GM12878 (cell line): ENCODE data around the gene SCYL1. TPM values are rescaled to one million over a fixed set of nuclear protein-coding genes. Genes with fewer than 3 reads are reported as not detected.

ENCODE experiments used
- ATAC-seq: fragments of 200-7000 bp; cut with Tn5 transposase; 3 replicates; pipeline ENCODE4 v1.9.1; 2020; ENCODE audit warnings: mild to moderate bottlenecking, moderate library complexity
- BruUV-seq: library from RNA; stranded (reverse); fragments of 400-500 nt; replicated peaks from 2 replicates; lab custom pipeline; 2021; lab: Mats Ljungman, UMichigan
- CTCF ChIA-PET: fragments of 300-600 bp; sonication (Branson Sonifier 250); formaldehyde crosslinking; extraction: SDS; loops from one replicate; lab custom pipeline; 2021; ENCODE audit warnings: inconsistent platforms; lab: Yijun Ruan, JAX
- POLR2A ChIA-PET: fragments of 350-600 bp; formaldehyde crosslinking; extraction: SDS; loops from one replicate; lab custom pipeline; 2021; ENCODE audit warnings: inconsistent platforms; lab: Charles Lee
- RAD21 ChIA-PET: fragments of 300-600 bp; sonication (Branson Sonifier 250); formaldehyde crosslinking; loops from one replicate; lab custom pipeline; 2023; ENCODE audit warnings: antibody characterized with exemption; ENCODE audit not compliant: unreplicated experiment; lab: Charles Lee
- SMC1A ChIA-PET: fragments of 300-600 bp; sonication (Branson Sonifier 250); formaldehyde crosslinking; loops from one replicate; lab custom pipeline; 2023; ENCODE audit not compliant: unreplicated experiment, uncharacterized antibody; lab: Charles Lee
- DNase-seq: peaks from one replicate; pipeline ENCODE4 v3.0.0-alpha.2; 2011; ENCODE audit warnings: low read depth, low spot score
- FAIRE-seq: peaks from 3 replicates; lab custom pipeline; 2011; peaks lifted over from hg19 to GRCh38; lab: Jason Lieb, UNC
- H2AFZ ChIP-seq: 2 replicates; pipeline ENCODE4 v1.6.0; 2011; ENCODE audit warnings: low read depth, low read length, control low read depth; ENCODE audit not compliant: control insufficient read depth
- H3K27ac ChIP-seq: 2 replicates; pipeline ENCODE4 v1.5.1; 2011; ENCODE audit warnings: control low read depth; ENCODE audit not compliant: control insufficient read depth, insufficient read depth
- H3K27me3 ChIP-seq, 2 experiments: replicated peaks in 1 of 2; 2 replicates each; pipeline versions ENCODE4 v1.6.0 to v1.6.1; 2011; ENCODE audit warnings: low read length in 1 of 2; ENCODE audit not compliant: control insufficient read depth in 2 of 2, insufficient read depth in 2 of 2
- H3K36me3 ChIP-seq, 2 experiments: 2 replicates each; pipeline ENCODE4 v1.5.1; 2011; ENCODE audit warnings: low read length in 1 of 2; ENCODE audit not compliant: control insufficient read depth in 2 of 2, insufficient read depth in 2 of 2
- H3K4me1 ChIP-seq: 2 replicates; pipeline ENCODE4 v1.6.1; 2011; ENCODE audit warnings: mild to moderate bottlenecking, low read length, moderate library complexity, mixed read lengths; ENCODE audit not compliant: control insufficient read depth, insufficient read depth
- H3K4me2 ChIP-seq: 2 replicates; pipeline ENCODE4 v1.6.0; 2011; ENCODE audit warnings: control low read depth; ENCODE audit not compliant: control insufficient read depth, insufficient read depth
- H3K4me3 ChIP-seq: fragments of 200-600 bp; sonication (generic); 2 replicates; pipeline ENCODE4 v1.5.1; 2016
- H3K79me2 ChIP-seq: 2 replicates; pipeline ENCODE4 v1.6.0; 2011; ENCODE audit warnings: low read length; ENCODE audit not compliant: control insufficient read depth, insufficient read depth
- H3K9ac ChIP-seq: 2 replicates; pipeline ENCODE4 v1.8.0; 2011; ENCODE audit warnings: low read length, control low read depth, mixed read lengths; ENCODE audit not compliant: control insufficient read depth, insufficient read depth
- H3K9me3 ChIP-seq: replicated peaks from 3 replicates; pipeline ENCODE4 v1.5.1; 2011; ENCODE audit warnings: mild to moderate bottlenecking, low read length; ENCODE audit not compliant: control insufficient read depth, insufficient read depth
- H4K20me1 ChIP-seq: 2 replicates; pipeline ENCODE4 v1.6.0; 2011; ENCODE audit not compliant: control insufficient read depth, insufficient read depth
- CEBPB ChIP-seq, 2 experiments: fragments of 150-350 bp in 1 of 2; IDR thresholded peaks; 2 replicates each; pipeline ENCODE4 v1.6.1; 2012 to 2014; ENCODE audit warnings: low read depth in 2 of 2, low read length in 2 of 2, borderline replicate concordance in 1 of 2, inconsistent platforms in 1 of 2
- CEBPZ ChIP-seq: fragments of 150-350 bp; IDR thresholded peaks from 2 replicates; pipeline ENCODE4 v1.6.1; 2016; ENCODE audit warnings: low read depth, low read length
- CHD4 ChIP-seq: fragments of 200-600 bp; sonication (generic); IDR thresholded peaks from 2 replicates; pipeline ENCODE4 v1.6.1; 2016; ENCODE audit warnings: mild to moderate bottlenecking
- KDM1A ChIP-seq: fragments of 200-600 bp; sonication (generic); IDR thresholded peaks from 2 replicates; pipeline ENCODE4 v1.6.1; 2016; ENCODE audit warnings: borderline replicate concordance
- MLLT1 ChIP-seq: fragments of 450-650 bp; IDR thresholded peaks from 2 replicates; pipeline ENCODE4 v1.6.1; 2016; ENCODE audit warnings: mild to moderate bottlenecking
- NBN ChIP-seq: fragments of 450-650 bp; IDR thresholded peaks from 2 replicates; pipeline ENCODE4 v1.6.1; 2016
- NFXL1 ChIP-seq: fragments of 450-650 bp; IDR thresholded peaks from 2 replicates; pipeline ENCODE4 v1.6.1; 2017; ENCODE audit warnings: antibody characterized with exemption, mild to moderate bottlenecking, borderline replicate concordance
- WGBS: methylation state at CpG from one replicate; pipeline ENCODE4 v1.1.6; 2016; ENCODE audit warnings: low lambda C conversion rate; ENCODE audit not compliant: insufficient replicate concordance, insufficient coverage; ENCODE audit errors: missing lambda C conversion rate; 5-methylcytosine and 5-hydroxymethylcytosine counted together
- in situ Hi-C: fragments of 300-500 bp; cut with MboI; formaldehyde crosslinking; loops from 9 replicates; pipeline ENCODE4 v1.14.3; 2018; ENCODE audit warnings: mixed read lengths
- intact Hi-C: fragments of 100-400 bp; cut with micrococcal nuclease; formaldehyde crosslinking; loops from one replicate; pipeline ENCODE4 v1.14.2; 2022; ENCODE audit not compliant: unreplicated experiment
- polyA plus RNA-seq, 11 experiments: library from polyadenylated mRNA; depleted of rRNA in 4 of 11; unstranded in 6 of 11; stranded (reverse) in 5 of 11; fragments of >200 nt; fragmentation: Nextera tagmentation in 4 of 11; fragmentation: Illumina TruSeq in 1 of 11; extraction: Ambion mirVana in 4 of 11; extraction: Trizol in 1 of 11; gene quantifications; 1 replicate in 1 of 11; 2 replicates in 10 of 11; pipeline versions ENCODE4 v1.2.1 to v1.2.3, GENCODE V29; 2011 to 2016; ENCODE audit warnings: inconsistent platforms in 2 of 11, missing spikeins in 2 of 11, low read depth in 1 of 11
- total RNA-seq, 4 experiments: library from RNA; depleted of rRNA in 3 of 4; stranded (reverse); fragments of >200 nt in 3 of 4; fragmentation: Illumina TruSeq in 1 of 4; extraction: Trizol in 1 of 4; gene quantifications; 2 replicates each; pipeline versions ENCODE4 v1.2.1 to v1.2.3, GENCODE V29; 2013 to 2021
- TF ChIP-seq, protein P1 (sequence below): IDR thresholded peaks from 2 replicates; pipeline ENCODE4 v1.6.1; 2012; ENCODE audit warnings: mild to moderate bottlenecking, low read depth, low read length
- TF ChIP-seq, protein P2 (sequence below): fragments of 450-650 bp; IDR thresholded peaks from 2 replicates; pipeline ENCODE4 v1.6.1; 2018; ENCODE audit warnings: borderline replicate concordance, mild to moderate bottlenecking; ENCODE audit not compliant: partially characterized antibody

Gene SCYL1
- total and polyA plus RNA-seq, 10 of the 15 experiments (the other 5 are each of a cell fraction or from before 2014, with no cell fraction given) = 0.80 to 82.7 (median 51.2) TPM

DNA sequence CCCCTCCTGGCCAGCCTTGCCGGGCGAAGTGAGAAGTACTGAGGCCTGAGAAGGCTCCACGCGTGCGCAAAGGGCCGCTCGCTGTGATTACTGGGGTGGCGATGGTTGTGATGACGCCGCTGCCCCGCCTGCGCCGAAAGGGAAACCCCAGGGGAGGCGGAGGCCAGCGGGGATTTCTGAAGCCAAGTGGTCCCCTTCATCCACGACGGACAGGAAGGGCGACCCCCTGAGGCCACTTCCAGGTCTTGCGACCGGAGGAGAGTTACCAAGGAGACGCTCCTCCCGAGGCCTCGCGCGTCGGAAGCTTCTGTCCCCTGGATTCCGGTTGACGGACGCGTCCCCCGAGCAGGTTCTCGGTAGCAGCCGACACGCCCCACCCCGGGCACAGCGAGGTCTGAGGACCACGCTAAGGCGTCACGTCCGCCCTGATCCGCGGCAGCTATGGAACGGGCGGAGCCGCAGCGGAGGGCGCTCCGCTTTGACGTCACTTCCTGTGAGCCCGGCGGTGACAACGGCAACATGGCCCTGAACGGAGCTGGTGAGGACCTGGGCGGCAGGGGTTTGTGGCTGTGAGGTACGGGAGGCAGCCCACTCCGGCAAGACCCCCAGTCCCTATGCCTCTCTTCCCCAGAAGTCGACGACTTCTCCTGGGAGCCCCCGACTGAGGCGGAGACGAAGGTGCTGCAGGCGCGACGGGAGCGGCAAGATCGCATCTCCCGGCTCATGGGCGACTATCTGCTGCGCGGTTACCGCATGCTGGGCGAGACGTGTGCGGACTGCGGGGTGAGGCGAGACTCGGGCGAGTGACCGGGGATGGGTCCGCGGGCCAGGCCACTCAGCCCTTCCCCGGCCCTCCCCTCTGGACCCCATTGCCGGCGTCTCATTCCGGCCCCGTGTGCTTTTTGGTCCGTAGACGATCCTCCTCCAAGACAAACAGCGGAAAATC is 45.4 kb downstream of the SCYL1 start, which contains the start of gene ZNRD2:
Gene ZNRD2 (plus strand): TSS at position 505 of the 946 bp plus-strand sequence. CDS start 15 bp downstream, at position 520.
- Histone ChIP-seq H3K27me3 (no peaks in the 10 kb centered on the region), H2AFZ (peak within 1 kb of the TSS; percentile 90), H3K9me3 (no peaks in the 10 kb centered on the region), H3K36me3 (no peaks in the 10 kb centered on the region; a peak in 1 of 4 replicates), H3K27ac (peak within 1 kb of the TSS; percentile 76), H3K4me2 (peak within 1 kb of the TSS; percentile 94), H3K9ac (peak within 1 kb of the TSS; percentile 87), H4K20me1 (no peaks in the 10 kb centered on the region), H3K79me2 (peaks cover 51% of the 10 kb centered on the region), H3K4me3 (peak within 1 kb of the TSS; percentile 84), H3K4me1 (peaks cover 33% of the 10 kb centered on the region)
- SMC1A ChIA-PET = interaction anchor here (1.0 to 4.8 kb wide), 6 partner anchors 17 to 68 kb away, joined by 3 to 48 read pairs (median 5); partner anchors contain the start of genes PCNX3 and SIPA1
- in situ Hi-C loops = no loop called here
- CTCF ChIA-PET = interaction anchor here (0.7 to 5.5 kb wide), 14 partner anchors 9 to 290 kb away, joined by 3 to 89 read pairs (median 4); partner anchors contain the start of genes MUS81 and PCNX3
- DNase-seq (peak; percentile 97), ATAC-seq (peak; percentile 77), FAIRE-seq (peak; percentile 99)
- intact Hi-C loops = loop anchor here (1.0 to 5.0 kb wide), 3 partner anchors 29 to 153 kb away; partner anchors contain the start of gene PCNX3
- WGBS = under 1% methylated on average over 87 of the region's 89 CpGs
- no TSS peak for BruUV-seq
- RAD21 ChIA-PET = interaction anchor here (0.8 to 6.1 kb wide), 13 partner anchors 11 to 308 kb away, joined by 3 to 58 read pairs (median 4); partner anchors contain the start of genes MAP3K11, PCNX3, POLA2 and SIPA1
- POLR2A ChIA-PET = interaction anchor here (0.8 to 4.7 kb wide), 15 partner anchors 11 to 98 kb away, joined by 3 to 66 read pairs (median 4); partner anchors contain the start of genes PCNX3, SCYL1 and SIPA1
- no peak for TF ChIP-seq KDM1A
- peak; percentile 18; the same call in 1 of the 2 replicates for TF ChIP-seq CEBPZ
- TF ChIP-seq, protein P1, sequence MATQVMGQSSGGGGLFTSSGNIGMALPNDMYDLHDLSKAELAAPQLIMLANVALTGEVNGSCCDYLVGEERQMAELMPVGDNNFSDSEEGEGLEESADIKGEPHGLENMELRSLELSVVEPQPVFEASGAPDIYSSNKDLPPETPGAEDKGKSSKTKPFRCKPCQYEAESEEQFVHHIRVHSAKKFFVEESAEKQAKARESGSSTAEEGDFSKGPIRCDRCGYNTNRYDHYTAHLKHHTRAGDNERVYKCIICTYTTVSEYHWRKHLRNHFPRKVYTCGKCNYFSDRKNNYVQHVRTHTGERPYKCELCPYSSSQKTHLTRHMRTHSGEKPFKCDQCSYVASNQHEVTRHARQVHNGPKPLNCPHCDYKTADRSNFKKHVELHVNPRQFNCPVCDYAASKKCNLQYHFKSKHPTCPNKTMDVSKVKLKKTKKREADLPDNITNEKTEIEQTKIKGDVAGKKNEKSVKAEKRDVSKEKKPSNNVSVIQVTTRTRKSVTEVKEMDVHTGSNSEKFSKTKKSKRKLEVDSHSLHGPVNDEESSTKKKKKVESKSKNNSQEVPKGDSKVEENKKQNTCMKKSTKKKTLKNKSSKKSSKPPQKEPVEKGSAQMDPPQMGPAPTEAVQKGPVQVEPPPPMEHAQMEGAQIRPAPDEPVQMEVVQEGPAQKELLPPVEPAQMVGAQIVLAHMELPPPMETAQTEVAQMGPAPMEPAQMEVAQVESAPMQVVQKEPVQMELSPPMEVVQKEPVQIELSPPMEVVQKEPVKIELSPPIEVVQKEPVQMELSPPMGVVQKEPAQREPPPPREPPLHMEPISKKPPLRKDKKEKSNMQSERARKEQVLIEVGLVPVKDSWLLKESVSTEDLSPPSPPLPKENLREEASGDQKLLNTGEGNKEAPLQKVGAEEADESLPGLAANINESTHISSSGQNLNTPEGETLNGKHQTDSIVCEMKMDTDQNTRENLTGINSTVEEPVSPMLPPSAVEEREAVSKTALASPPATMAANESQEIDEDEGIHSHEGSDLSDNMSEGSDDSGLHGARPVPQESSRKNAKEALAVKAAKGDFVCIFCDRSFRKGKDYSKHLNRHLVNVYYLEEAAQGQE = no peak
- no peak for TF ChIP-seq NFXL1
- TF ChIP-seq, protein P2, sequence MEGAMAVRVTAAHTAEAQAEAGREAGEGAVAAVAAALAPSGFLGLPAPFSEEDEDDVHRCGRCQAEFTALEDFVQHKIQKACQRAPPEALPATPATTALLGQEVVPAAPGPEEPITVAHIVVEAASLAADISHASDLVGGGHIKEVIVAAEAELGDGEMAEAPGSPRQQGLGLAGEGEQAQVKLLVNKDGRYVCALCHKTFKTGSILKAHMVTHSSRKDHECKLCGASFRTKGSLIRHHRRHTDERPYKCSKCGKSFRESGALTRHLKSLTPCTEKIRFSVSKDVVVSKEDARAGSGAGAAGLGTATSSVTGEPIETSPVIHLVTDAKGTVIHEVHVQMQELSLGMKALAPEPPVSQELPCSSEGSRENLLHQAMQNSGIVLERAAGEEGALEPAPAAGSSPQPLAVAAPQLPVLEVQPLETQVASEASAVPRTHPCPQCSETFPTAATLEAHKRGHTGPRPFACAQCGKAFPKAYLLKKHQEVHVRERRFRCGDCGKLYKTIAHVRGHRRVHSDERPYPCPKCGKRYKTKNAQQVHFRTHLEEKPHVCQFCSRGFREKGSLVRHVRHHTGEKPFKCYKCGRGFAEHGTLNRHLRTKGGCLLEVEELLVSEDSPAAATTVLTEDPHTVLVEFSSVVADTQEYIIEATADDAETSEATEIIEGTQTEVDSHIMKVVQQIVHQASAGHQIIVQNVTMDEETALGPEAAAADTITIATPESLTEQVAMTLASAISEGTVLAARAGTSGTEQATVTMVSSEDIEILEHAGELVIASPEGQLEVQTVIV = peak; percentile 43
- TF ChIP-seq NBN = peak; percentile 98
- TF ChIP-seq CEBPB (IDR thresholded peaks at IDR 0.05; ENCODE audit: borderline replicate concordance in 1 of 2, low read depth in 2 of 2, low read length in 2 of 2) = no peak
- no peak for TF ChIP-seq CHD4
- TF ChIP-seq MLLT1 = 0 out of 2 replicates have a peak, but pooled peaks have one; percentile 14
